ENCODE results near the gene FOXB1.

DNA sequence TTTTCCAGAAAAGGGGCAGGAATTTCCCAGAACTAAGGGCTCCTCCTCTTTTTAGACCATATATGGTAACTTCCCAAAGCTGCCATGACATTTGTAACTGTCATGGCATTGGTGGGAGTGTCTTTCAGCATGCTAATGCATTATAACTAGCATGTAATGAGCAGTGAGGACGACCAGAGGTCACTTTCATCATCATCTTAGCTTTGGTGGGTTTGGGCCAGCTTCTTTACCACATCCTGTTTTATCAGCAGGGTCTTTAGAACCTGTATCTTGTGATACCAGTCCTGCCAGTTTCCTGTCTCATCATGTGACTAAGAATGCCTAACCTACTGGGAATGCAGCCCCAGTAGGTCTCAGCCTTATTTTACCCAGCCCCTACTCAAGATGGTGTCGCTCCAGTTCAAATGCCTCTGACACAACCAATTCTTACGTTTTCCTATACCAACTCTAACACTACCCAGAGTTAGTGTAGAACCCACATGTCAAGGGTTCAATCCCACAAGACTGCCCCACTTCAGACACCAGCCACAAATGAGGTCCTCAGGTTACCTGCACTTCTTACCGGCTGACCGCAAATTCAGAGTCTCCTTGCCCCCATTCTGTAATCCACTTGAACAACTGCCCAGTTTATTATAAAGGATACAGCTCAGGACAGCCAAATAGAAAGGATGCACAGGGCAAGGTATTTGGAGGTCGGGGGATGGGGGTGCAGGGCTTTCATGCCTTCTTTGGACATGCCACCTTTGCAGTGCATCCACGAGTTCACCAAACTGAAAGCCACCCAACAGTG, 17.7 kb downstream of the FOXB1 start:
- TF ChIP-seq, protein P1, sequence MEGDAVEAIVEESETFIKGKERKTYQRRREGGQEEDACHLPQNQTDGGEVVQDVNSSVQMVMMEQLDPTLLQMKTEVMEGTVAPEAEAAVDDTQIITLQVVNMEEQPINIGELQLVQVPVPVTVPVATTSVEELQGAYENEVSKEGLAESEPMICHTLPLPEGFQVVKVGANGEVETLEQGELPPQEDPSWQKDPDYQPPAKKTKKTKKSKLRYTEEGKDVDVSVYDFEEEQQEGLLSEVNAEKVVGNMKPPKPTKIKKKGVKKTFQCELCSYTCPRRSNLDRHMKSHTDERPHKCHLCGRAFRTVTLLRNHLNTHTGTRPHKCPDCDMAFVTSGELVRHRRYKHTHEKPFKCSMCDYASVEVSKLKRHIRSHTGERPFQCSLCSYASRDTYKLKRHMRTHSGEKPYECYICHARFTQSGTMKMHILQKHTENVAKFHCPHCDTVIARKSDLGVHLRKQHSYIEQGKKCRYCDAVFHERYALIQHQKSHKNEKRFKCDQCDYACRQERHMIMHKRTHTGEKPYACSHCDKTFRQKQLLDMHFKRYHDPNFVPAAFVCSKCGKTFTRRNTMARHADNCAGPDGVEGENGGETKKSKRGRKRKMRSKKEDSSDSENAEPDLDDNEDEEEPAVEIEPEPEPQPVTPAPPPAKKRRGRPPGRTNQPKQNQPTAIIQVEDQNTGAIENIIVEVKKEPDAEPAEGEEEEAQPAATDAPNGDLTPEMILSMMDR (IDR thresholded peaks at IDR 0.05; ENCODE audit: low read depth, low read length), result no peak
- no peak for TF ChIP-seq EZH2phosphoT487 (IDR thresholded peaks at IDR 0.05; ENCODE audit: low read depth)
